ENCODE results near the gene ZFAND3. TPM values are rescaled to one million over a fixed set of nuclear protein-coding genes. Genes with fewer than 3 reads are reported as not detected.

The ZFAND3 gene
- total RNA-seq, 6 donors from 2014 or later, result 26.2 to 66.4 (median 55.5) TPM

GRCh38 chr6:38149531-38149930, 330.0 kb downstream of the ZFAND3 start:
- H3K27ac ChIP-seq, result no peak overlapping the region
- ATAC-seq (ENCODE audit: low FRiP score in 2 of 2) (no peak), DNase-seq (no peak)
- 50 to 71% methylated on average over 2 of the region's 2 CpGs for WGBS, 2 donors
- TF ChIP-seq EP300 (IDR thresholded peaks at IDR 0.05), result no peak
- TF ChIP-seq CTCF (IDR thresholded peaks at IDR 0.05), result no peak
- peak in 1 of 2 donors; percentile 57 for TF ChIP-seq POLR2AphosphoS5 (IDR thresholded peaks at IDR 0.05)
- peaks cover 0 to 22% (median 12%) of the 10 kb centered on the region in 4 donors for H3K36me3 ChIP-seq
- H3K4me1 ChIP-seq, result peaks cover 7 to 26% (median 16%) of the 10 kb centered on the region in 4 donors
- no peaks in the 10 kb centered on the region for H3K9me3 ChIP-seq
- H3K4me3 ChIP-seq, result no peak overlapping the region
- no peaks in the 10 kb centered on the region for H3K27me3 ChIP-seq

GRCh38 chr6:38150021-38150420, 330.5 kb downstream of the ZFAND3 start:
- ATAC-seq (ENCODE audit: low FRiP score in 2 of 2), result no peak
- Histone ChIP-seq H3K4me1 (peaks cover 9 to 31% (median 20%) of the 10 kb centered on the region in 4 donors), H3K9me3 (no peaks in the 10 kb centered on the region), H3K4me3 (no peak overlapping the region), H3K27ac (no peak overlapping the region), H3K36me3 (peaks cover 0 to 22% (median 12%) of the 10 kb centered on the region in 4 donors), H3K27me3 (no peaks in the 10 kb centered on the region)
- WGBS, 2 donors, result 70 to 88% methylated on average over 3 of the region's 3 CpGs
- no peak for TF ChIP-seq POLR2AphosphoS5 (IDR thresholded peaks at IDR 0.05)
- no peak for TF ChIP-seq EP300 (IDR thresholded peaks at IDR 0.05)
- no peak for TF ChIP-seq POLR2A (IDR thresholded peaks at IDR 0.05)
- no peak for TF ChIP-seq CTCF (IDR thresholded peaks at IDR 0.05)
- DNase-seq, result no peak

- DNase-seq, result no peak
Measured at GRCh38 chr6:38150681-38151296, 331.3 kb downstream of the ZFAND3 start.

GRCh38 chr6:38151580-38152500, 332.3 kb downstream of the ZFAND3 start:
- H3K36me3 ChIP-seq, result peaks cover 0 to 22% (median 12%) of the 10 kb centered on the region in 4 donors
- TF ChIP-seq POLR2A (IDR thresholded peaks at IDR 0.05) (no peak), CTCF (IDR thresholded peaks at IDR 0.05) (no peak), EP300 (IDR thresholded peaks at IDR 0.05) (no peak), POLR2AphosphoS5 (IDR thresholded peaks at IDR 0.05) (no peak)
- peaks cover 15 to 36% (median 26%) of the 10 kb centered on the region in 4 donors for H3K4me1 ChIP-seq
- no peaks in the 10 kb centered on the region for H3K9me3 ChIP-seq
- H3K27me3 ChIP-seq, result no peaks in the 10 kb centered on the region
- ATAC-seq (ENCODE audit: low FRiP score in 2 of 2) (no peak), DNase-seq (peak in 1 of 2 donors; percentile 63)
- no peak overlapping the region for H3K27ac ChIP-seq
- H3K4me3 ChIP-seq, result no peak overlapping the region
- WGBS, 2 donors, result 97% methylated on average over 16 to 22 of the region's 22 CpGs

More at GRCh38 chr6:38150681-38151296, 331.3 kb downstream of the ZFAND3 start:
- Histone ChIP-seq H3K36me3 (peaks cover 0 to 22% (median 12%) of the 10 kb centered on the region in 4 donors), H3K27me3 (no peaks in the 10 kb centered on the region), H3K4me1 (peaks cover 15 to 34% (median 24%) of the 10 kb centered on the region in 4 donors), H3K9me3 (no peaks in the 10 kb centered on the region), H3K27ac (no peak overlapping the region), H3K4me3 (no peak overlapping the region)
- ATAC-seq (ENCODE audit: low FRiP score in 2 of 2), result no peak
- 92 to 93% methylated on average over 10 to 11 of the region's 11 CpGs for WGBS, 2 donors
- TF ChIP-seq POLR2AphosphoS5 (IDR thresholded peaks at IDR 0.05) (no peak), EP300 (IDR thresholded peaks at IDR 0.05) (no peak), POLR2A (IDR thresholded peaks at IDR 0.05) (no peak), CTCF (IDR thresholded peaks at IDR 0.05) (no peak)

Measured in upper lobe of left lung (tissue), 6 donors.